ENCODE measurements around the gene IPMK. TPM values are rescaled to one million over a fixed set of nuclear protein-coding genes. Genes with fewer than 3 reads are reported as not detected.
A peak's percentile ranks its signal among the peaks of the same experiment; 100 is the strongest.

IPMK gene
- total and polyA plus RNA-seq, 9 of the 15 experiments (the other 6 are each of a cell fraction or from before 2014, with no cell fraction given): 0.98 to 4.4 (median 2.7) TPM

DNA sequence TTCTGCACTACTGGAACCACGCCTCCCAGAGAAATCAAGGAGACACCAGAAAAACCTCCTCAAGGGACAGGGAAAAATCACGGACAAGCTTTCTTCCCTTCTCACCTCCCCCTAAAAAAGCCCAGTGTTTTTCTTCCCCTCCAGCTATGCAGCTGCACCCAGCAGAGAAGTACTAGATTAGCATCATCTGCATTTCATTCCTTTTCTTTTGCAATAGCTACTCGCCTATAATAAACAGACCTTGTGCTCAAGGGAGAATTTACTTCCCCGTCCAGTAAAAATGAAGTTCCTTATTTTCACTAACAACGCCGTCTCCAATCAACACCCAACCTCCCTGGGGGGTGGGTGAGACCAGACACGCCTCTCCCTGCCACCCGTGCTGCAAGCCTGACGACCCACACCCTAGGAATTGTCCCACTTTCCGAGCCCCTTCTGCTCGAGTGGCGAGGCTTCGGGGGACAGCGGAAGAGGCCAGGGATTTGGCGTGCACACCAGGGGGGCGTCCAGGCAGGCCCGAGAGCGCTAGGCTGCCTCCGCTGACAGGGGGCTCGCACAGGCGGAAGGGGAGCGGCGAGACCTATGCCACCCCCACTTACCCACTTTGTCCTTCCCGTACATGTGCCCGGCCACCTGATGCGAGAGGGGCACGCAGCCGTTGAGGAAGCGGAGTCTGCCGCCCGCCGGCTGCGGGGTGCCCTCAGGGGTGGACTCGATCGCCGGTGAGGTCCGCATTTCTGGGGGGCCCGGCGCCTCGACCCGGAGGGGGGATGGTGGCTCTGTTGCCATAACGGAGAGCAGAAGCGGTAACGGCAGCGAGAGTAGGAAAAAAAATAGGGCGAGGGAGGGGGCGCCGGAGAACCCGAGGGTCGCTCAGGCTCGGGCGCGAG is 625 bp downstream of the IPMK start (continued):
- TF ChIP-seq NUFIP1 (IDR thresholded peaks at IDR 0.05; ENCODE audit: partially characterized antibody) (no peak), GABPA (tag; conservative IDR thresholded peaks at IDR 0.05; ENCODE audit: low read depth) (no peak), SETDB1 (IDR thresholded peaks at IDR 0.05; ENCODE audit: low read length) (no peak), CBX8 (IDR thresholded peaks at IDR 0.05; ENCODE audit: borderline replicate concordance, extremely low read depth, low read depth, low read length, poor library complexity, severe bottlenecking) (no peak), WHSC1 (IDR thresholded peaks at IDR 0.05; ENCODE audit: low read length) (no peak)

- H3K27ac ChIP-seq (ENCODE audit: extremely low read depth, low read depth, low read length): peak overlapping the region; percentile 85
- H3K4me1 ChIP-seq (replicated peaks in 1 of 2; ENCODE audit: control insufficient read depth in 2 of 2, insufficient read depth in 2 of 2, low read length in 2 of 2): peaks cover 7 to 21% of the 10 kb centered on the region in 2 experiments; a peak in 3 of 5 replicates
- H3K9ac ChIP-seq (ENCODE audit: insufficient read depth in 1 of 2, low read depth in 2 of 2, low read length in 2 of 2): peak overlapping the region; percentile 58 to 96
- ChIA-PET CTCF (ENCODE audit: low intra/inter-chr PET ratio) (no interaction called here), POLR2A (interaction anchor here (0.5 to 0.9 kb wide), 4 partner anchors 15 to 61 kb away, joined by 3 to 4 read pairs (median 3); no protein-coding TSS in a partner anchor)
- no peaks in the 10 kb centered on the region for H3K27me3 ChIP-seq (ENCODE audit: control insufficient read depth in 2 of 2, insufficient read depth in 2 of 2, low read length in 2 of 2)
- FAIRE-seq (peak; percentile 70), DNase-seq (ENCODE audit: extremely low read depth in 1 of 4, low spot score in 3 of 4) (peak; percentile 18 to 60 (median 26)), ATAC-seq (peak; percentile 0; the same call in 1 of the 3 replicates)
- in situ Hi-C loops (cut with MboI) (no loop called here), intact Hi-C loops (cut with micrococcal nuclease) (loop anchor here (5.0 kb wide), 2 partner anchors 89 to 1904 kb away; partner anchors contain the start of gene ZWINT)
- TSS peak; percentile 42 for BruUV-seq (replicated peaks)
- H3K9me3 ChIP-seq (replicated peaks; ENCODE audit: control insufficient read depth, insufficient read depth, low read depth, low read length): no peaks in the 10 kb centered on the region
- WGBS (ENCODE audit: insufficient coverage, low coverage, missing lambda C conversion rate): 0% methylated on average over 14 of the region's 14 CpGs
- no peaks in the 10 kb centered on the region for H3K9me1 ChIP-seq (ENCODE audit: control insufficient read depth, insufficient read depth, low read length)
- H3K79me2 ChIP-seq (ENCODE audit: control insufficient read depth, insufficient read depth, low read length): peaks cover 71% of the 10 kb centered on the region
- peak overlapping the region; percentile 95 for H3K4me2 ChIP-seq (ENCODE audit: insufficient read depth, low read length)
- H2AFZ ChIP-seq (ENCODE audit: low read depth, low read length): peak overlapping the region; percentile 88
- H3K4me3 ChIP-seq: peak overlapping the region; percentile 71
- H3K36me3 ChIP-seq (ENCODE audit: control insufficient read depth, insufficient read depth, low read length): peaks cover 5% of the 10 kb centered on the region; the same call in 1 of the 3 replicates
- no peaks in the 10 kb centered on the region for H4K20me1 ChIP-seq (replicated peaks; ENCODE audit: control insufficient read depth, insufficient read depth, low read length)
- TF ChIP-seq GABPB1 (CRISPR knock-in tag; IDR thresholded peaks at IDR 0.05) (0 out of 2 replicates have a peak, but pooled peaks have one; percentile 20), SMARCA4 (IDR thresholded peaks at IDR 0.05) (no peak; the same call in 1 of the 2 replicates), ZNF778 (CRISPR knock-in tag; IDR thresholded peaks at IDR 0.05) (no peak), NUFIP1 (IDR thresholded peaks at IDR 0.05; ENCODE audit: partially characterized antibody) (no peak), ZNF76 (CRISPR knock-in tag; IDR thresholded peaks at IDR 0.05; ENCODE audit: borderline replicate concordance) (no peak), MCM3 (IDR thresholded peaks at IDR 0.05) (no peak), ZBTB2 (IDR thresholded peaks at IDR 0.05) (no peak), CGGBP1 (CRISPR knock-in tag; IDR thresholded peaks at IDR 0.05) (0 out of 2 replicates have a peak, but pooled peaks have one; percentile 15), ZNF830 (CRISPR knock-in tag; IDR thresholded peaks at IDR 0.05) (no peak), DIDO1 (tag; IDR thresholded peaks at IDR 0.05; ENCODE audit: low read depth) (no peak; the same call in 1 of the 2 replicates)
- TF ChIP-seq, protein P1, sequence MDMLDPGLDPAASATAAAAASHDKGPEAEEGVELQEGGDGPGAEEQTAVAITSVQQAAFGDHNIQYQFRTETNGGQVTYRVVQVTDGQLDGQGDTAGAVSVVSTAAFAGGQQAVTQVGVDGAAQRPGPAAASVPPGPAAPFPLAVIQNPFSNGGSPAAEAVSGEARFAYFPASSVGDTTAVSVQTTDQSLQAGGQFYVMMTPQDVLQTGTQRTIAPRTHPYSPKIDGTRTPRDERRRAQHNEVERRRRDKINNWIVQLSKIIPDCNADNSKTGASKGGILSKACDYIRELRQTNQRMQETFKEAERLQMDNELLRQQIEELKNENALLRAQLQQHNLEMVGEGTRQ (CRISPR knock-in tag; IDR thresholded peaks at IDR 0.05): no peak
Observed at GRCh38 chr10:58266003-58266825, 1.5 kb downstream of the IPMK start.
